HepG2 (cell line): ENCODE measurements around the gene SLC35F6. TPM values are rescaled to one million over a fixed set of nuclear protein-coding genes. Genes with fewer than 3 reads are reported as not detected.

ENCODE experiments used
- AKAP8 ChIP-seq: sonication (generic); formaldehyde crosslinking; IDR thresholded peaks from 2 replicates; pipeline ENCODE4 v1.5.1; 2020; ENCODE audit warnings: mild to moderate bottlenecking, missing genetic modification reagents
- GZF1 ChIP-seq: sonication (generic); formaldehyde crosslinking; IDR thresholded peaks from 2 replicates; pipeline ENCODE4 v1.5.1; 2020; ENCODE audit warnings: mild to moderate bottlenecking, missing genetic modification reagents
- HES4 ChIP-seq: sonication (generic); formaldehyde crosslinking; IDR thresholded peaks from 2 replicates; pipeline ENCODE4 v1.9.0; 2021; ENCODE audit warnings: mild to moderate bottlenecking, missing genetic modification reagents, borderline replicate concordance
- KLF13 ChIP-seq: sonication (generic); formaldehyde crosslinking; IDR thresholded peaks from 2 replicates; pipeline ENCODE4 v1.4.0; 2020; ENCODE audit warnings: mild to moderate bottlenecking, missing genetic modification reagents
- NCOR1 ChIP-seq: fragments of 200-600 bp; sonication (generic); IDR thresholded peaks from 2 replicates; pipeline ENCODE4 v1.7.0; 2017; ENCODE audit warnings: antibody characterized with exemption, low read length, borderline replicate concordance
- TBX2 ChIP-seq: sonication (generic); formaldehyde crosslinking; IDR thresholded peaks from 2 replicates; pipeline ENCODE4 v1.5.0; 2020; ENCODE audit warnings: missing genetic modification reagents, mild to moderate bottlenecking, borderline replicate concordance
- ZFP37 ChIP-seq: sonication (generic); formaldehyde crosslinking; IDR thresholded peaks from 2 replicates; pipeline ENCODE4 v1.4.0; 2020; ENCODE audit warnings: missing genetic modification reagents, borderline replicate concordance
- ZNF264 ChIP-seq: sonication (generic); formaldehyde crosslinking; IDR thresholded peaks from 2 replicates; pipeline ENCODE4 v1.4.0; 2020; ENCODE audit warnings: missing genetic modification reagents
- ZNF292 ChIP-seq: sonication (generic); formaldehyde crosslinking; IDR thresholded peaks from 2 replicates; pipeline ENCODE4 v1.8.1; 2022; ENCODE audit warnings: mild to moderate bottlenecking, low read depth, missing genetic modification reagents, borderline replicate concordance
- ZNF557 ChIP-seq: sonication (generic); formaldehyde crosslinking; IDR thresholded peaks from 2 replicates; pipeline ENCODE4 v1.4.0; 2020; ENCODE audit warnings: missing genetic modification reagents
- ZSCAN9 ChIP-seq: IDR thresholded peaks from 2 replicates; pipeline ENCODE4 v1.6.1; 2016; ENCODE audit warnings: borderline replicate concordance
- polyA plus RNA-seq, 8 experiments: library from polyadenylated mRNA; depleted of rRNA in 3 of 8; stranded (reverse) in 7 of 8; unstranded in 1 of 8; fragments of >200 nt; fragmentation: Illumina TruSeq in 4 of 8; extraction: Trizol in 4 of 8; gene quantifications; 2 replicates each; pipeline versions ENCODE4 v1.2.1 to v1.2.3, GENCODE V29; 2011 to 2016; ENCODE audit warnings: low read depth in 4 of 8, missing spikeins in 1 of 8, mixed read lengths in 1 of 8; ENCODE audit not compliant: insufficient read depth in 1 of 8
- total RNA-seq, 5 experiments: library from RNA; depleted of rRNA; stranded (reverse); fragments of >200 nt; fragmentation: Illumina TruSeq; extraction: Trizol; gene quantifications; 2 replicates each; pipeline ENCODE4 v1.2.3, GENCODE V29; 2016; ENCODE audit warnings: low read depth in 1 of 5
- TF ChIP-seq, protein P1 (sequence below): sonication (generic); formaldehyde crosslinking; IDR thresholded peaks from 2 replicates; pipeline ENCODE4 v1.4.0; 2020; ENCODE audit warnings: missing genetic modification reagents
- TF ChIP-seq, protein P2 (sequence below): sonication (generic); formaldehyde crosslinking; IDR thresholded peaks from 2 replicates; pipeline ENCODE4 v1.5.0; 2020; ENCODE audit warnings: mild to moderate bottlenecking, missing genetic modification reagents
- TF ChIP-seq, protein P3 (sequence below): sonication (generic); formaldehyde crosslinking; IDR thresholded peaks from 2 replicates; pipeline ENCODE4 v1.5.0; 2020; ENCODE audit warnings: missing genetic modification reagents, mild to moderate bottlenecking, borderline replicate concordance
- TF ChIP-seq, protein P4 (sequence below): IDR thresholded peaks from 2 replicates; pipeline ENCODE4 v1.6.1; 2012; ENCODE audit warnings: low read length, improper control_type of control experiment
- TF ChIP-seq, protein P5 (sequence below): IDR thresholded peaks from 2 replicates; pipeline ENCODE4 v1.6.1; 2016; ENCODE audit warnings: low read depth, control low read depth

Gene SLC35F6
- total and polyA plus RNA-seq, 2 of the 13 experiments (the other 11 are each of a cell fraction or from before 2014, with no cell fraction given), result 15.2 to 21.2 TPM

DNA sequence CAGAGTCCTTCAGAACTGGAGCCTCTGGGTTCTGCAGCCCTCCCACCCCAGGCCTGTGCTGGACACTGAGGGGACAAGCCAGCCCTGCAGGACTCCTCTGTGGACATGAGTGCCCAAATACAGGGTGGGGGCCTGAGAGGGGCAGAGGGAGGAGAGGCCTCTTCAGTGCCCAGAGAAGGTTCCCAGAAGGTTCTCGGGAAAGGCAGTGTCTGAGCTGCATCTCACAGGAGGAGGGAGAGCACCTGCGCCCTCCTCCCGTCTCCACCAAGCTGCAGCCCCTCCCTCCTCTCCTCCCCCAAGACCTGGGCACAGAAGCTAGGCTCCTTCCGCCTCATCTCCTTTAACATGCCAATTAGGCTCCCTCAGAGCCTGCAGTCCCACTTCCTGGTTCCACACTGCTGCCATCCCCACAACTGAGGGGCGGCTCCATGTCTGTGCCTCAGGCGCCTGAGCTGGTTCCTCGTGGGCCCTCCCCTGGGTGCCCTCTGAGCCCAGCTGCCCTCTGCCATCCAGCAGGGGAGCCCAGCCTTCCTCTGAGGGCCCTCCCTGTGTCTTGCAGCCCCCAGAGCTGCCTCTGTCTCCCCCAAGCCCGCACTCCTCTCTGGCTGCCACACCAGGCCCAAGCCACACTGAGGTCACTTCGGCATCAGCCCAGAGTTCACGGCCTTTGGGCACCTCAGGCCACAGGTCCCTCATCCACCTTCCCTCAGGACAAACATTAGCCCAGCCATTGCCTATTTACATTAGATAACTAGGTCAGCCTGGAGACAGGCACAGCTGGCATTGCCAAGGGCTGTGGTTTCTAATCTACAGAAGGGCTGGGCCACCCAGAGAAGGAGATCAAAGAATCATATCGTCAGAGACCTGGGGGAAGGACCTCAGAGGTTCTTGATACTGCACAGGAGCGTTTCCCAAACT, 42.7 kb upstream of the SLC35F6 start (continued):
- TF ChIP-seq, protein P1, sequence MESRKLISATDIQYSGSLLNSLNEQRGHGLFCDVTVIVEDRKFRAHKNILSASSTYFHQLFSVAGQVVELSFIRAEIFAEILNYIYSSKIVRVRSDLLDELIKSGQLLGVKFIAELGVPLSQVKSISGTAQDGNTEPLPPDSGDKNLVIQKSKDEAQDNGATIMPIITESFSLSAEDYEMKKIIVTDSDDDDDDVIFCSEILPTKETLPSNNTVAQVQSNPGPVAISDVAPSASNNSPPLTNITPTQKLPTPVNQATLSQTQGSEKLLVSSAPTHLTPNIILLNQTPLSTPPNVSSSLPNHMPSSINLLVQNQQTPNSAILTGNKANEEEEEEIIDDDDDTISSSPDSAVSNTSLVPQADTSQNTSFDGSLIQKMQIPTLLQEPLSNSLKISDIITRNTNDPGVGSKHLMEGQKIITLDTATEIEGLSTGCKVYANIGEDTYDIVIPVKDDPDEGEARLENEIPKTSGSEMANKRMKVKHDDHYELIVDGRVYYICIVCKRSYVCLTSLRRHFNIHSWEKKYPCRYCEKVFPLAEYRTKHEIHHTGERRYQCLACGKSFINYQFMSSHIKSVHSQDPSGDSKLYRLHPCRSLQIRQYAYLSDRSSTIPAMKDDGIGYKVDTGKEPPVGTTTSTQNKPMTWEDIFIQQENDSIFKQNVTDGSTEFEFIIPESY, result 0 out of 2 replicates have a peak, but pooled peaks have one; percentile 22
- no peak for TF ChIP-seq ZNF557
- no peak for TF ChIP-seq ZNF292 (CRISPR knock-in tag)
- no peak for TF ChIP-seq ZSCAN9 (CRISPR knock-in tag)
- TF ChIP-seq, protein P2, sequence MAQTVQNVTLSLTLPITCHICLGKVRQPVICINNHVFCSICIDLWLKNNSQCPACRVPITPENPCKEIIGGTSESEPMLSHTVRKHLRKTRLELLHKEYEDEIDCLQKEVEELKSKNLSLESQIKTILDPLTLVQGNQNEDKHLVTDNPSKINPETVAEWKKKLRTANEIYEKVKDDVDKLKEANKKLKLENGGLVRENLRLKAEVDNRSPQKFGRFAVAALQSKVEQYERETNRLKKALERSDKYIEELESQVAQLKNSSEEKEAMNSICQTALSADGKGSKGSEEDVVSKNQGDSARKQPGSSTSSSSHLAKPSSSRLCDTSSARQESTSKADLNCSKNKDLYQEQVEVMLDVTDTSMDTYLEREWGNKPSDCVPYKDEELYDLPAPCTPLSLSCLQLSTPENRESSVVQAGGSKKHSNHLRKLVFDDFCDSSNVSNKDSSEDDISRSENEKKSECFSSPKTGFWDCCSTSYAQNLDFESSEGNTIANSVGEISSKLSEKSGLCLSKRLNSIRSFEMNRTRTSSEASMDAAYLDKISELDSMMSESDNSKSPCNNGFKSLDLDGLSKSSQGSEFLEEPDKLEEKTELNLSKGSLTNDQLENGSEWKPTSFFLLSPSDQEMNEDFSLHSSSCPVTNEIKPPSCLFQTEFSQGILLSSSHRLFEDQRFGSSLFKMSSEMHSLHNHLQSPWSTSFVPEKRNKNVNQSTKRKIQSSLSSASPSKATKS (CRISPR knock-in tag), result no peak
- peak; percentile 89 for TF ChIP-seq TBX2 (CRISPR knock-in tag)
- TF ChIP-seq KLF13 (CRISPR knock-in tag), result no peak
- TF ChIP-seq AKAP8 (CRISPR knock-in tag), result no peak
- TF ChIP-seq, protein P3, sequence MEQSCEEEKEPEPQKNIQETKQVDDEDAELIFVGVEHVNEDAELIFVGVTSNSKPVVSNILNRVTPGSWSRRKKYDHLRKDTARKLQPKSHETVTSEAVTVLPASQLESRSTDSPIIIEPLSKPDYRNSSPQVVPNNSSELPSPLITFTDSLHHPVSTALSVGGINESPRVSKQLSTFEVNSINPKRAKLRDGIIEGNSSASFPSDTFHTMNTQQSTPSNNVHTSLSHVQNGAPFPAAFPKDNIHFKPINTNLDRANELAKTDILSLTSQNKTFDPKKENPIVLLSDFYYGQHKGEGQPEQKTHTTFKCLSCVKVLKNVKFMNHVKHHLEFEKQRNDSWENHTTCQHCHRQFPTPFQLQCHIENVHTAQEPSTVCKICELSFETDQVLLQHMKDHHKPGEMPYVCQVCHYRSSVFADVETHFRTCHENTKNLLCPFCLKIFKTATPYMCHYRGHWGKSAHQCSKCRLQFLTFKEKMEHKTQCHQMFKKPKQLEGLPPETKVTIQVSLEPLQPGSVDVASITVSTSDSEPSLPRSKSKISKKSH (CRISPR knock-in tag), result no peak
- TF ChIP-seq, protein P4, sequence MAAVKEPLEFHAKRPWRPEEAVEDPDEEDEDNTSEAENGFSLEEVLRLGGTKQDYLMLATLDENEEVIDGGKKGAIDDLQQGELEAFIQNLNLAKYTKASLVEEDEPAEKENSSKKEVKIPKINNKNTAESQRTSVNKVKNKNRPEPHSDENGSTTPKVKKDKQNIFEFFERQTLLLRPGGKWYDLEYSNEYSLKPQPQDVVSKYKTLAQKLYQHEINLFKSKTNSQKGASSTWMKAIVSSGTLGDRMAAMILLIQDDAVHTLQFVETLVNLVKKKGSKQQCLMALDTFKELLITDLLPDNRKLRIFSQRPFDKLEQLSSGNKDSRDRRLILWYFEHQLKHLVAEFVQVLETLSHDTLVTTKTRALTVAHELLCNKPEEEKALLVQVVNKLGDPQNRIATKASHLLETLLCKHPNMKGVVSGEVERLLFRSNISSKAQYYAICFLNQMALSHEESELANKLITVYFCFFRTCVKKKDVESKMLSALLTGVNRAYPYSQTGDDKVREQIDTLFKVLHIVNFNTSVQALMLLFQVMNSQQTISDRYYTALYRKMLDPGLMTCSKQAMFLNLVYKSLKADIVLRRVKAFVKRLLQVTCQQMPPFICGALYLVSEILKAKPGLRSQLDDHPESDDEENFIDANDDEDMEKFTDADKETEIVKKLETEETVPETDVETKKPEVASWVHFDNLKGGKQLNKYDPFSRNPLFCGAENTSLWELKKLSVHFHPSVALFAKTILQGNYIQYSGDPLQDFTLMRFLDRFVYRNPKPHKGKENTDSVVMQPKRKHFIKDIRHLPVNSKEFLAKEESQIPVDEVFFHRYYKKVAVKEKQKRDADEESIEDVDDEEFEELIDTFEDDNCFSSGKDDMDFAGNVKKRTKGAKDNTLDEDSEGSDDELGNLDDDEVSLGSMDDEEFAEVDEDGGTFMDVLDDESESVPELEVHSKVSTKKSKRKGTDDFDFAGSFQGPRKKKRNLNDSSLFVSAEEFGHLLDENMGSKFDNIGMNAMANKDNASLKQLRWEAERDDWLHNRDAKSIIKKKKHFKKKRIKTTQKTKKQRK, result no peak
- TF ChIP-seq, protein P5, sequence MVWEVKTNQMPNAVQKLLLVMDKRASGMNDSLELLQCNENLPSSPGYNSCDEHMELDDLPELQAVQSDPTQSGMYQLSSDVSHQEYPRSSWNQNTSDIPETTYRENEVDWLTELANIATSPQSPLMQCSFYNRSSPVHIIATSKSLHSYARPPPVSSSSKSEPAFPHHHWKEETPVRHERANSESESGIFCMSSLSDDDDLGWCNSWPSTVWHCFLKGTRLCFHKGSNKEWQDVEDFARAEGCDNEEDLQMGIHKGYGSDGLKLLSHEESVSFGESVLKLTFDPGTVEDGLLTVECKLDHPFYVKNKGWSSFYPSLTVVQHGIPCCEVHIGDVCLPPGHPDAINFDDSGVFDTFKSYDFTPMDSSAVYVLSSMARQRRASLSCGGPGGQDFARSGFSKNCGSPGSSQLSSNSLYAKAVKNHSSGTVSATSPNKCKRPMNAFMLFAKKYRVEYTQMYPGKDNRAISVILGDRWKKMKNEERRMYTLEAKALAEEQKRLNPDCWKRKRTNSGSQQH (CRISPR knock-in tag), result no peak
- TF ChIP-seq GZF1 (CRISPR knock-in tag), result no peak
- TF ChIP-seq NCOR1, result no peak; the same call in 1 of the 2 replicates
- no peak for TF ChIP-seq ZNF264
- TF ChIP-seq HES4 (CRISPR knock-in tag), result no peak
- no peak for TF ChIP-seq ZFP37 (CRISPR knock-in tag)
